Measurements from ENCODE around the gene ZNF3. TPM values are rescaled to one million over a fixed set of nuclear protein-coding genes. Genes with fewer than 3 reads are reported as not detected.

The ZNF3 gene
- total and polyA plus RNA-seq, 2 donors, result 17.4 to 38.3 TPM

GRCh38 chr7:100101016-100101862 lies 19.7 kb upstream of the ZNF3 start, which contains the start of the genes AP4M1 and MCM7:
TSS of gene AP4M1 (plus strand) at chr7:100101643. CDS start at chr7:100101715, 72 bp downstream.
TSS of gene MCM7 (minus strand) at chr7:100101397. CDS start at chr7:100101294, 103 bp downstream.
- peak; percentile 95 for DNase-seq (ENCODE audit: extremely low spot score)
- H3K4me1 ChIP-seq (ENCODE audit: insufficient read depth), result no peaks in the 10 kb centered on the region
- peak within 1 kb of the TSS; percentile 78 for H3K27ac ChIP-seq (ENCODE audit: low read depth)
- H3K4me3 ChIP-seq (ENCODE audit: low read depth, low read length), result peak within 1 kb of the TSS; percentile 74
- H3K36me3 ChIP-seq (ENCODE audit: insufficient read depth), result peaks cover 4% of the 10 kb centered on the region
- under 1% methylated on average over 80 of the region's 80 CpGs for WGBS

- DNase-seq (ENCODE audit: extremely low spot score), result peak; percentile 85
- peaks cover 2% of the 10 kb centered on the region for H3K36me3 ChIP-seq (ENCODE audit: insufficient read depth)
- H3K4me3 ChIP-seq (ENCODE audit: low read depth, low read length), result peak overlapping the region; percentile 74
- under 1% methylated on average over 61 of the region's 61 CpGs for WGBS
- H3K4me1 ChIP-seq (ENCODE audit: insufficient read depth), result no peaks in the 10 kb centered on the region
- peak overlapping the region; percentile 78 for H3K27ac ChIP-seq (ENCODE audit: low read depth)
These were observed 19.0 kb upstream of the ZNF3 start for GRCh38 chr7:100100420-100101015.

DNA sequence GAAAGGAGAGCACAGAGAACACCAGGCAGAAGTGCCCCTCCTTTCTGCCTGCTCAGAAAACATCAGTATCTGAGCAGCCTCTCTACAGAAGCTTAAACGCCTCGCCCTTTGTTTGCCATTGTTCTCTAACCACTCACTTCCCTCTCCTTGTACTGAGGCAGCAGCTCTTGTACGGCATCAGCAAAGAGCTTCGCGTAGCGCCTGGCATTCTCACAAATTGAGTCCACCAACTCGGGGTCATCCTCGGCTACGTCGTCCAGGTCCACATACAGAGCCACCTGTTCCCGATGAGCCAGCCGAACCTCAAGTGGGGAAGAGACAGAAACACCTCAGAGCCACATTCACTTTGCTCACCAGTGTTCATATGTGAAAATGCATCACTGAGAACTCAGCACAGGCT lies 17.9 kb upstream of the ZNF3 start:
- H3K27ac ChIP-seq (ENCODE audit: low read depth), result no peak overlapping the region
- no peak for DNase-seq (ENCODE audit: extremely low spot score)
- no peaks in the 10 kb centered on the region for H3K4me1 ChIP-seq (ENCODE audit: insufficient read depth)
- WGBS, result 62% methylated on average over 12 of the region's 12 CpGs
- peak overlapping the region; percentile 74 for H3K4me3 ChIP-seq (ENCODE audit: low read depth, low read length)
- H3K36me3 ChIP-seq (ENCODE audit: insufficient read depth), result peaks cover 2% of the 10 kb centered on the region

- no peak for DNase-seq (ENCODE audit: extremely low spot score)
- Histone ChIP-seq H3K4me3 (ENCODE audit: low read depth, low read length) (no peak overlapping the region), H3K36me3 (ENCODE audit: insufficient read depth) (peaks cover 2% of the 10 kb centered on the region), H3K27ac (ENCODE audit: low read depth) (no peak overlapping the region), H3K4me1 (ENCODE audit: insufficient read depth) (no peaks in the 10 kb centered on the region)
- 82% methylated on average over 10 of the region's 10 CpGs for WGBS
These were observed 17.4 kb upstream of the ZNF3 start for GRCh38 chr7:100098913-100099312.

- no peak for DNase-seq (ENCODE audit: extremely low spot score)
- Histone ChIP-seq H3K4me1 (ENCODE audit: insufficient read depth) (no peaks in the 10 kb centered on the region), H3K27ac (ENCODE audit: low read depth) (no peak overlapping the region), H3K36me3 (ENCODE audit: insufficient read depth) (peaks cover 2% of the 10 kb centered on the region), H3K4me3 (ENCODE audit: low read depth, low read length) (no peak overlapping the region)
- WGBS, result 92% methylated on average over 17 of the region's 17 CpGs
These were observed 14.2 kb upstream of the ZNF3 start for GRCh38 chr7:100095704-100096103.

- peaks cover 2% of the 10 kb centered on the region for H3K36me3 ChIP-seq (ENCODE audit: insufficient read depth)
- no peaks in the 10 kb centered on the region for H3K4me1 ChIP-seq (ENCODE audit: insufficient read depth)
- H3K27ac ChIP-seq (ENCODE audit: low read depth), result no peak overlapping the region
- no peak overlapping the region for H3K4me3 ChIP-seq (ENCODE audit: low read depth, low read length)
- no peak for DNase-seq (ENCODE audit: extremely low spot score)
- WGBS, result 83% methylated on average over 9 of the region's 9 CpGs
These were observed 13.8 kb upstream of the ZNF3 start for GRCh38 chr7:100095289-100095688.

DNA sequence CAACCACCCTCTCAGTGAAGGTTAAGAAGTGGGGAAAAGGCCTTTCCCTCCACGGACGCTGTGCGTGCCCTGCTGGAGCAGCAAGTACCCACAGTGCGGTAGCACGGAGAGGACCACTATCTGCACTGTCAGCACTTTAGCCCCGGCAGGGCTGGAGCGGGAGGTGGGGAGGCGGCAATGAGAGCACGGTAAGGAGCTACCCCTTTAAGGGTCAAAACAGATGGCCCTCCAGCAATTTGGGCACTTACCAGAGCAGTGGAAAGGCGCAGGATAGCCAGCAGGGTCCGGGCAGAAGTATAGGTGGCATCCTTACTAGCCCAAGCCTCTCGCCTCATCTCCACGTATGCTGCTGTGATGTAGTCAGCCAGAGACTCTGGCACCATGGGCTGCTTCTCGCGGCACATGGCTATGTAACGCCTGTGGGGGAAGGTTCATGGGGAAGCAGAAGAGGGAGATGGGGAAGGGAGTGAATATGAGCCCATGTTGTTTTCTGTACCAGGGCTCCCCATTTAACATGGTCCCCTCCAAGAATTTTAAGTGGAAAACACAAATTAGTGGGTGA lies 12.5 kb upstream of the ZNF3 start:
- Histone ChIP-seq H3K27ac (ENCODE audit: low read depth) (no peak overlapping the region), H3K36me3 (ENCODE audit: insufficient read depth) (peaks cover 2% of the 10 kb centered on the region), H3K4me3 (ENCODE audit: low read depth, low read length) (no peak overlapping the region), H3K4me1 (ENCODE audit: insufficient read depth) (no peaks in the 10 kb centered on the region)
- DNase-seq (ENCODE audit: extremely low spot score), result no peak
- 78% methylated on average over 16 of the region's 16 CpGs for WGBS

DNA sequence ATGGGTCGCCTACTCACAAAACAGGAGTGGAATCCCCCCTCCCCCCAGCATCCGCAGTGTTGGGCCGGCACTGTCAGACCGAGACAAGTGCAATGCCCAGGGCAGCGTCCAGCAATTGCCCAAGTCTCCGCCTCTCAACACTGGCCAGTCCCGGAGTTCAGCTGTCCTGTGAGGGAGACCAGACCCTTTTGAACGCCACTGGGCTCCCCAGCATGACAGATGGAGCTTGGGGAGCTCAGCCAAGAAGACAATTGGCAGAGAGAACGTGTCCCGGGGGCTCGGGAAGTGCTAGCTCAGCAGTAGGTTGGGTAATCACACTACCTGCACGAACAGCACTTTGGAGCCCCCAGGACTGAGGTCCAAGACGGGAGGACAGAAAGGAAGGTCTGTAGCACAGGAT lies 12.0 kb upstream of the ZNF3 start:
- H3K4me3 ChIP-seq (ENCODE audit: low read depth, low read length), result no peak overlapping the region
- H3K27ac ChIP-seq (ENCODE audit: low read depth), result no peak overlapping the region
- H3K36me3 ChIP-seq (ENCODE audit: insufficient read depth), result peaks cover 2% of the 10 kb centered on the region
- H3K4me1 ChIP-seq (ENCODE audit: insufficient read depth), result no peaks in the 10 kb centered on the region
- no peak for DNase-seq (ENCODE audit: extremely low spot score)
- WGBS, result 39% methylated on average over 13 of the region's 13 CpGs

DNA sequence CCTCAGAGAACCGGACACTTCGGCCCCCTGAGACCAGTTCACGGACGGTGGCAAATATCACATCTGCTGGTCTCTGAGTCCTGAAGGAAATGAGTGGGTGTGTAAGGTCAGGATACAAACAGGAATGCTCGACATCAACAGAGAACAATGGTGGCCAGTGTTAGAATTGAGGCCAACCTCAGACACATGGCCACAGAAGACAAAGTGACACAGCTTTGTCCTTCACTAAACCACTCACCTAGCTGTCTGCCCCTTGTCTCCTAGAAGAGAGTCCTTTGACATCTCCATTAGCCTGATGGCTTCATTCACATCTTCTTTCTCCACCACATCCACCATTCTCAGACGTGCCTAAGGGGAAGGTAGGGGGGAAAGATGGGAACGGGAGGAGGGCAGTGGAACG lies 11.5 kb upstream of the ZNF3 start:
- no peaks in the 10 kb centered on the region for H3K4me1 ChIP-seq (ENCODE audit: insufficient read depth)
- H3K27ac ChIP-seq (ENCODE audit: low read depth), result no peak overlapping the region
- 49% methylated on average over 8 of the region's 8 CpGs for WGBS
- H3K4me3 ChIP-seq (ENCODE audit: low read depth, low read length), result no peak overlapping the region
- no peak for DNase-seq (ENCODE audit: extremely low spot score)
- peaks cover 2% of the 10 kb centered on the region for H3K36me3 ChIP-seq (ENCODE audit: insufficient read depth)

- WGBS, result 50% methylated on average over 19 of the region's 19 CpGs
- no peak for DNase-seq (ENCODE audit: extremely low spot score)
- Histone ChIP-seq H3K4me1 (ENCODE audit: insufficient read depth) (no peaks in the 10 kb centered on the region), H3K4me3 (ENCODE audit: low read depth, low read length) (no peak overlapping the region), H3K36me3 (ENCODE audit: insufficient read depth) (peaks cover 2% of the 10 kb centered on the region), H3K27ac (ENCODE audit: low read depth) (no peak overlapping the region)
These were observed 10.1 kb upstream of the ZNF3 start for GRCh38 chr7:100091411-100092181.

DNA sequence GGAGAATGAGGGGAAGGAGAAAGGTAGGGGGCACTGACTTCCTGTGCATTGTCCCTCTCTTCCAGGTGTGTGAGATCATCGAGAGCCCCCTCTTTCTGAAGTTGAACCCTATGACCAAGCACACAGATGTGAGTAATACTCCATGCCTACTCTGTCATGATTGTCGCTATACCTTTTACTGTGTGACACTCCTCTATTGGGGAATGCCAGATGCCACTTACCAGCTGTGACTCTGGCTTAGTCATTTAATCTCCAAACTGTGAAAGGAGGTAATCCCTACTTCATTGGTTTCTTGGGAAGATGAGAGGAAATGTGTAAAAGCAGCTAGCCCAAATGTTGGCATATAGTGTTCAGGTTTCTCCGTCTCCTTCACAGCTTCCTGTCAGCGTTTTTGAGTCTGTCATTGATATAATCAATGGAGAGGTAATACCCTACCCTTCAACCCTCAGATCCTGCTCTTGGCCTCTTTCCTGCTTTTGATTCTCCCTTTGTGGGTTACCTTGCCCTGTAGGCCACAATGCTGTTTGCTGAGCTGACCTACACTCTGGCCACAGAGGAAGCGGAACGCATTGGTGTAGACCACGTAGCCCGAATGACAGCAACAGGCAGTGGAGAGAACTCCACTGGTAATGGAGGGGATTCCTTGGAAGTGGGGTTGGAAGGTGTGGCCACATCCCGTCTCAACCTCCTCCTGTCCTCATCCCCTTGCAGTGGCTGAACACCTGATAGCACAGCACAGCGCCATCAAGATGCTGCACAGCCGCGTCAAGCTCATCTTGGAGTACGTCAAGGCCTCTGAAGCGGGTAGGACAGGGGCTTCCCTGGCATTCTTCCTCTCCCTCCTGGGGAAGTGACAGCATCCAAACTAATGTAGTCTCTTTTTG lies 9.2 kb upstream of the ZNF3 start:
- 84% methylated on average over 14 of the region's 14 CpGs for WGBS
- no peaks in the 10 kb centered on the region for H3K36me3 ChIP-seq (ENCODE audit: insufficient read depth)
- no peaks in the 10 kb centered on the region for H3K4me1 ChIP-seq (ENCODE audit: insufficient read depth)
- no peak overlapping the region for H3K27ac ChIP-seq (ENCODE audit: low read depth)
- no peak for DNase-seq (ENCODE audit: extremely low spot score)
- H3K4me3 ChIP-seq (ENCODE audit: low read depth, low read length), result no peak overlapping the region

- Histone ChIP-seq H3K36me3 (ENCODE audit: insufficient read depth) (no peaks in the 10 kb centered on the region), H3K4me3 (ENCODE audit: low read depth, low read length) (peak overlapping the region; percentile 64), H3K4me1 (ENCODE audit: insufficient read depth) (no peaks in the 10 kb centered on the region), H3K27ac (ENCODE audit: low read depth) (no peak overlapping the region)
- 23% methylated on average over 7 of the region's 7 CpGs for WGBS
- DNase-seq (ENCODE audit: extremely low spot score), result no peak
These were observed 8.1 kb upstream of the ZNF3 start for GRCh38 chr7:100089458-100090196.
